GM12878 (cell line): ENCODE results near the gene PDZD2. TPM values are rescaled to one million over a fixed set of nuclear protein-coding genes. Genes with fewer than 3 reads are reported as not detected.

Experiments used
- ATAC-seq: fragments of 200-7000 bp; cut with Tn5 transposase; 3 replicates; pipeline ENCODE4 v1.9.1; 2020; ENCODE audit warnings: mild to moderate bottlenecking, moderate library complexity
- BruUV-seq: library from RNA; stranded (reverse); fragments of 400-500 nt; replicated peaks from 2 replicates; lab custom pipeline; 2021; lab: Mats Ljungman, UMichigan
- CTCF ChIA-PET: fragments of 300-600 bp; sonication (Branson Sonifier 250); formaldehyde crosslinking; extraction: SDS; loops from one replicate; lab custom pipeline; 2021; ENCODE audit warnings: inconsistent platforms; lab: Yijun Ruan, JAX
- POLR2A ChIA-PET: fragments of 350-600 bp; formaldehyde crosslinking; extraction: SDS; loops from one replicate; lab custom pipeline; 2021; ENCODE audit warnings: inconsistent platforms; lab: Charles Lee
- RAD21 ChIA-PET: fragments of 300-600 bp; sonication (Branson Sonifier 250); formaldehyde crosslinking; loops from one replicate; lab custom pipeline; 2023; ENCODE audit warnings: antibody characterized with exemption; ENCODE audit not compliant: unreplicated experiment; lab: Charles Lee
- SMC1A ChIA-PET: fragments of 300-600 bp; sonication (Branson Sonifier 250); formaldehyde crosslinking; loops from one replicate; lab custom pipeline; 2023; ENCODE audit not compliant: unreplicated experiment, uncharacterized antibody; lab: Charles Lee
- DNase-seq: peaks from one replicate; pipeline ENCODE4 v3.0.0-alpha.2; 2011; ENCODE audit warnings: low read depth, low spot score
- FAIRE-seq: peaks from 3 replicates; lab custom pipeline; 2011; peaks lifted over from hg19 to GRCh38; lab: Jason Lieb, UNC
- H2AFZ ChIP-seq: 2 replicates; pipeline ENCODE4 v1.6.0; 2011; ENCODE audit warnings: low read depth, low read length, control low read depth; ENCODE audit not compliant: control insufficient read depth
- H3K27ac ChIP-seq: 2 replicates; pipeline ENCODE4 v1.5.1; 2011; ENCODE audit warnings: control low read depth; ENCODE audit not compliant: control insufficient read depth, insufficient read depth
- H3K27me3 ChIP-seq, 2 experiments: replicated peaks in 1 of 2; 2 replicates each; pipeline versions ENCODE4 v1.6.0 to v1.6.1; 2011; ENCODE audit warnings: low read length in 1 of 2; ENCODE audit not compliant: control insufficient read depth in 2 of 2, insufficient read depth in 2 of 2
- H3K36me3 ChIP-seq, 2 experiments: 2 replicates each; pipeline ENCODE4 v1.5.1; 2011; ENCODE audit warnings: low read length in 1 of 2; ENCODE audit not compliant: control insufficient read depth in 2 of 2, insufficient read depth in 2 of 2
- H3K4me1 ChIP-seq: 2 replicates; pipeline ENCODE4 v1.6.1; 2011; ENCODE audit warnings: mild to moderate bottlenecking, low read length, moderate library complexity, mixed read lengths; ENCODE audit not compliant: control insufficient read depth, insufficient read depth
- H3K4me2 ChIP-seq: 2 replicates; pipeline ENCODE4 v1.6.0; 2011; ENCODE audit warnings: control low read depth; ENCODE audit not compliant: control insufficient read depth, insufficient read depth
- H3K4me3 ChIP-seq: fragments of 200-600 bp; sonication (generic); 2 replicates; pipeline ENCODE4 v1.5.1; 2016
- H3K79me2 ChIP-seq: 2 replicates; pipeline ENCODE4 v1.6.0; 2011; ENCODE audit warnings: low read length; ENCODE audit not compliant: control insufficient read depth, insufficient read depth
- H3K9ac ChIP-seq: 2 replicates; pipeline ENCODE4 v1.8.0; 2011; ENCODE audit warnings: low read length, control low read depth, mixed read lengths; ENCODE audit not compliant: control insufficient read depth, insufficient read depth
- H3K9me3 ChIP-seq: replicated peaks from 3 replicates; pipeline ENCODE4 v1.5.1; 2011; ENCODE audit warnings: mild to moderate bottlenecking, low read length; ENCODE audit not compliant: control insufficient read depth, insufficient read depth
- H4K20me1 ChIP-seq: 2 replicates; pipeline ENCODE4 v1.6.0; 2011; ENCODE audit not compliant: control insufficient read depth, insufficient read depth
- CHD1 ChIP-seq: IDR thresholded peaks from 2 replicates; pipeline ENCODE4 v1.6.1; 2012; ENCODE audit warnings: low read depth, low read length, improper control_type of control experiment
- FOXM1 ChIP-seq: IDR thresholded peaks from 2 replicates; pipeline ENCODE4 v1.6.1; 2012; ENCODE audit warnings: low read depth, mild to moderate bottlenecking, inconsistent platforms, low read length, moderate library complexity
- IKZF1 ChIP-seq: fragments of 450-650 bp; conservative IDR thresholded peaks from 2 replicates; pipeline ENCODE4 v1.6.1; 2017; ENCODE audit warnings: antibody characterized with exemption, mild to moderate bottlenecking
- LARP7 ChIP-seq: fragments of 450-650 bp; IDR thresholded peaks from 2 replicates; pipeline ENCODE4 v1.6.1; 2017; ENCODE audit warnings: mild to moderate bottlenecking
- NKRF ChIP-seq: fragments of 450-650 bp; conservative IDR thresholded peaks from 2 replicates; pipeline ENCODE4 v1.6.1; 2017; ENCODE audit warnings: mild to moderate bottlenecking, moderate library complexity
- NR2C1 ChIP-seq: fragments of 450-650 bp; IDR thresholded peaks from 2 replicates; pipeline ENCODE4 v1.6.1; 2017; ENCODE audit warnings: antibody characterized with exemption, mild to moderate bottlenecking, moderate library complexity
- PAX5 ChIP-seq: IDR thresholded peaks from 2 replicates; pipeline ENCODE4 v1.6.1; 2011; ENCODE audit warnings: low read depth, low read length, borderline replicate concordance
- POLR2A ChIP-seq: IDR thresholded peaks from 2 replicates; pipeline ENCODE4 v1.6.1; 2011; ENCODE audit warnings: low read depth, mild to moderate bottlenecking, low read length
- RCOR1 ChIP-seq: conservative IDR thresholded peaks from 2 replicates; pipeline ENCODE4 v1.6.1; 2012; ENCODE audit warnings: low read depth, low read length, improper control_type of control experiment
- RELA ChIP-seq: fragments of 450-650 bp; IDR thresholded peaks from 2 replicates; pipeline ENCODE4 v1.8.0; 2014; ENCODE audit warnings: borderline replicate concordance; ENCODE audit not compliant: partially characterized antibody
- SREBF1 ChIP-seq: IDR thresholded peaks from 2 replicates; pipeline ENCODE4 v1.6.1; 2012; ENCODE audit warnings: mild to moderate bottlenecking, low read length
- TAF1 ChIP-seq: IDR thresholded peaks from 2 replicates; pipeline ENCODE4 v1.6.1; 2011; ENCODE audit warnings: mild to moderate bottlenecking, low read depth, low read length, borderline replicate concordance
- ZBTB4 ChIP-seq: fragments of 450-650 bp; formaldehyde crosslinking; IDR thresholded peaks from 2 replicates; pipeline ENCODE4 v1.4.0; 2022; ENCODE audit warnings: mild to moderate bottlenecking, moderate library complexity
- WGBS: methylation state at CpG from one replicate; pipeline ENCODE4 v1.1.6; 2016; ENCODE audit warnings: low lambda C conversion rate; ENCODE audit not compliant: insufficient replicate concordance, insufficient coverage; ENCODE audit errors: missing lambda C conversion rate; 5-methylcytosine and 5-hydroxymethylcytosine counted together
- in situ Hi-C: fragments of 300-500 bp; cut with MboI; formaldehyde crosslinking; loops from 9 replicates; pipeline ENCODE4 v1.14.3; 2018; ENCODE audit warnings: mixed read lengths
- intact Hi-C: fragments of 100-400 bp; cut with micrococcal nuclease; formaldehyde crosslinking; loops from one replicate; pipeline ENCODE4 v1.14.2; 2022; ENCODE audit not compliant: unreplicated experiment
- polyA plus RNA-seq, 11 experiments: library from polyadenylated mRNA; depleted of rRNA in 4 of 11; unstranded in 6 of 11; stranded (reverse) in 5 of 11; fragments of >200 nt; fragmentation: Nextera tagmentation in 4 of 11; fragmentation: Illumina TruSeq in 1 of 11; extraction: Ambion mirVana in 4 of 11; extraction: Trizol in 1 of 11; gene quantifications; 1 replicate in 1 of 11; 2 replicates in 10 of 11; pipeline versions ENCODE4 v1.2.1 to v1.2.3, GENCODE V29; 2011 to 2016; ENCODE audit warnings: inconsistent platforms in 2 of 11, missing spikeins in 2 of 11, low read depth in 1 of 11
- total RNA-seq, 4 experiments: library from RNA; depleted of rRNA in 3 of 4; stranded (reverse); fragments of >200 nt in 3 of 4; fragmentation: Illumina TruSeq in 1 of 4; extraction: Trizol in 1 of 4; gene quantifications; 2 replicates each; pipeline versions ENCODE4 v1.2.1 to v1.2.3, GENCODE V29; 2013 to 2021
- TF ChIP-seq, protein P1 (sequence below): IDR thresholded peaks from 2 replicates; pipeline ENCODE4 v1.6.1; 2012; ENCODE audit warnings: mild to moderate bottlenecking, low read depth, low read length
- TF ChIP-seq, protein P2 (sequence below): IDR thresholded peaks from 2 replicates; pipeline ENCODE4 v1.6.1; 2011; ENCODE audit warnings: borderline replicate concordance, low read depth, mild to moderate bottlenecking, moderate library complexity, low read length; ENCODE audit not compliant: insufficient read depth, poor library complexity, severe bottlenecking

The PDZD2 gene
- total and polyA plus RNA-seq, 10 of the 15 experiments (the other 5 are each of a cell fraction or from before 2014, with no cell fraction given) = 0.01 to 0.58 (median 0.29) TPM; not detected in 3

DNA sequence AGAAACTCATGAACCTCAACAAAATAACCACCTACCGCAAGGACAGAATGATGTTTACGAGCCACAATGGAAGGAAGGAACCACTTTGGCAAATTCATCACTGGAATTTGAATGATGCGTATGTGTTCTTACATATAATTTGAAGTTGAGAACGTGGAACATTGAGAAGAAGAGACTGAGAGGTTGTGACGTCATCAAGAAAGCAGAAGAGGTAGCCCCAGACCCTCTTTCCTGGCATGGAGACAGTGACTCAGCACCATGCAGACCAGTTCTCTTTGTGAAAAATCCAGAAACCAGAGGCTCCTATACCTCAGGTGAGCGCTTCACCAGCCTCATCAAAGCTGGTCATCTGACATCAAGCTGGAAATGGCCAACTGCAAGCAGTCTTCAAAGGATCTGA is 124.5 kb downstream of the PDZD2 start:
- ChIA-PET SMC1A (no interaction called here), CTCF (no interaction called here), RAD21 (interaction anchor here (0.7 kb wide), 1 partner anchor 46 kb away, joined by 3 read pairs; no protein-coding TSS in a partner anchor), POLR2A (no interaction called here)
- TF ChIP-seq SREBF1 (no peak), NKRF (no peak), RELA (no peak), POLR2A (no peak), NR2C1 (no peak), IKZF1 (no peak), PAX5 (no peak), CHD1 (no peak), LARP7 (no peak), ZBTB4 (no peak), TAF1 (no peak), RCOR1 (no peak), FOXM1 (no peak)
- TF ChIP-seq, protein P1, sequence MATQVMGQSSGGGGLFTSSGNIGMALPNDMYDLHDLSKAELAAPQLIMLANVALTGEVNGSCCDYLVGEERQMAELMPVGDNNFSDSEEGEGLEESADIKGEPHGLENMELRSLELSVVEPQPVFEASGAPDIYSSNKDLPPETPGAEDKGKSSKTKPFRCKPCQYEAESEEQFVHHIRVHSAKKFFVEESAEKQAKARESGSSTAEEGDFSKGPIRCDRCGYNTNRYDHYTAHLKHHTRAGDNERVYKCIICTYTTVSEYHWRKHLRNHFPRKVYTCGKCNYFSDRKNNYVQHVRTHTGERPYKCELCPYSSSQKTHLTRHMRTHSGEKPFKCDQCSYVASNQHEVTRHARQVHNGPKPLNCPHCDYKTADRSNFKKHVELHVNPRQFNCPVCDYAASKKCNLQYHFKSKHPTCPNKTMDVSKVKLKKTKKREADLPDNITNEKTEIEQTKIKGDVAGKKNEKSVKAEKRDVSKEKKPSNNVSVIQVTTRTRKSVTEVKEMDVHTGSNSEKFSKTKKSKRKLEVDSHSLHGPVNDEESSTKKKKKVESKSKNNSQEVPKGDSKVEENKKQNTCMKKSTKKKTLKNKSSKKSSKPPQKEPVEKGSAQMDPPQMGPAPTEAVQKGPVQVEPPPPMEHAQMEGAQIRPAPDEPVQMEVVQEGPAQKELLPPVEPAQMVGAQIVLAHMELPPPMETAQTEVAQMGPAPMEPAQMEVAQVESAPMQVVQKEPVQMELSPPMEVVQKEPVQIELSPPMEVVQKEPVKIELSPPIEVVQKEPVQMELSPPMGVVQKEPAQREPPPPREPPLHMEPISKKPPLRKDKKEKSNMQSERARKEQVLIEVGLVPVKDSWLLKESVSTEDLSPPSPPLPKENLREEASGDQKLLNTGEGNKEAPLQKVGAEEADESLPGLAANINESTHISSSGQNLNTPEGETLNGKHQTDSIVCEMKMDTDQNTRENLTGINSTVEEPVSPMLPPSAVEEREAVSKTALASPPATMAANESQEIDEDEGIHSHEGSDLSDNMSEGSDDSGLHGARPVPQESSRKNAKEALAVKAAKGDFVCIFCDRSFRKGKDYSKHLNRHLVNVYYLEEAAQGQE = no peak
- TF ChIP-seq, protein P2, sequence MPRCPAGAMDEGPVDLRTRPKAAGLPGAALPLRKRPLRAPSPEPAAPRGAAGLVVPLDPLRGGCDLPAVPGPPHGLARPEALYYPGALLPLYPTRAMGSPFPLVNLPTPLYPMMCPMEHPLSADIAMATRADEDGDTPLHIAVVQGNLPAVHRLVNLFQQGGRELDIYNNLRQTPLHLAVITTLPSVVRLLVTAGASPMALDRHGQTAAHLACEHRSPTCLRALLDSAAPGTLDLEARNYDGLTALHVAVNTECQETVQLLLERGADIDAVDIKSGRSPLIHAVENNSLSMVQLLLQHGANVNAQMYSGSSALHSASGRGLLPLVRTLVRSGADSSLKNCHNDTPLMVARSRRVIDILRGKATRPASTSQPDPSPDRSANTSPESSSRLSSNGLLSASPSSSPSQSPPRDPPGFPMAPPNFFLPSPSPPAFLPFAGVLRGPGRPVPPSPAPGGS = no peak
- 51% methylated on average over 6 of the region's 6 CpGs for WGBS
- Histone ChIP-seq H4K20me1 (no peaks in the 10 kb centered on the region), H3K9ac (no peak overlapping the region), H3K79me2 (no peaks in the 10 kb centered on the region), H3K27me3 (peaks cover 0 to 4% of the 10 kb centered on the region in 2 experiments; a peak in 1 of 4 replicates), H3K9me3 (no peaks in the 10 kb centered on the region), H2AFZ (no peak overlapping the region), H3K27ac (no peak overlapping the region), H3K4me2 (no peak overlapping the region), H3K36me3 (no peaks in the 10 kb centered on the region), H3K4me1 (peaks cover 9% of the 10 kb centered on the region), H3K4me3 (no peak overlapping the region)
- in situ Hi-C loops (no loop called here), intact Hi-C loops (no loop called here)
- no peak for ATAC-seq
- no TSS peak for BruUV-seq
- FAIRE-seq = no peak
- no peak for DNase-seq
